ENCODE results near the gene PSD2.

DNA sequence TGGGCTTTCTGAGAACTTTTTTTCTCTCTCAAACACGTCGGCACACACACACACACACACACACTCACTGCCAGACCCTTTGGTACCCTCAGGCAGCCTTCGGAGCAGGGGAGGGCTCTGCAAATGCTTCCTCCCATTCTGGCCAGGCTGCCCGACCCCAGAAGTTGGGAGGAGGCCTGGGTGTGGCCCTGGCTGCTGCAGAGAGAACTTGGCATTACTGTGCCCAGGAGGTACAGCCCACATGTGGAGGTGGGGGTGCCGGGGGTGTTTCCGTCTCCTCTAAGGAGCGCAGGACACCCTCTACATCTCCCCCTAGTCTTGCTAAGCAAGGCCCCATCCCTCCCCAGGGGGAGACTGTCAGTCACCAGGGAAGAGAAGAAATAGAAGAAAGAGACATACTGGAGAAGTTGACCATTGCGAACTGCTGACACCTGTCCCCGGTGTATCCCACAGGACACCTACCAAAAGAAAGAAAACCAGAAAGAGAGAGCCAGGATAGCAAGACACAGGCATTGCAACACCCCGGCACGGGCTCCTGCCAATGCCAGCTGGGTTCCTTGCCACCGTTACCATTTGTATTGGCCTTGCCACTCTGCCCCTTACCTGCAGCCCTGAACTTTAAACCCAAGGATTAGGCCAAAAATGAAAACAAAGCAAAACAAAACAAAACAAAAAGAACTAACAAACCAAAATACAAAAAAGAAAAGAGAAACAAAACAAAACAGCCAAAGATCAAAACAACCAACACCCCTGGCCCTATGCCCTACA is 69.3 kb downstream of the PSD2 start:
- TF ChIP-seq POLR2AphosphoS5 (IDR thresholded peaks at IDR 0.05) (no peak), EP300 (IDR thresholded peaks at IDR 0.05) (no peak), POLR2A (IDR thresholded peaks at IDR 0.05) (no peak)
- TF ChIP-seq, protein P1, sequence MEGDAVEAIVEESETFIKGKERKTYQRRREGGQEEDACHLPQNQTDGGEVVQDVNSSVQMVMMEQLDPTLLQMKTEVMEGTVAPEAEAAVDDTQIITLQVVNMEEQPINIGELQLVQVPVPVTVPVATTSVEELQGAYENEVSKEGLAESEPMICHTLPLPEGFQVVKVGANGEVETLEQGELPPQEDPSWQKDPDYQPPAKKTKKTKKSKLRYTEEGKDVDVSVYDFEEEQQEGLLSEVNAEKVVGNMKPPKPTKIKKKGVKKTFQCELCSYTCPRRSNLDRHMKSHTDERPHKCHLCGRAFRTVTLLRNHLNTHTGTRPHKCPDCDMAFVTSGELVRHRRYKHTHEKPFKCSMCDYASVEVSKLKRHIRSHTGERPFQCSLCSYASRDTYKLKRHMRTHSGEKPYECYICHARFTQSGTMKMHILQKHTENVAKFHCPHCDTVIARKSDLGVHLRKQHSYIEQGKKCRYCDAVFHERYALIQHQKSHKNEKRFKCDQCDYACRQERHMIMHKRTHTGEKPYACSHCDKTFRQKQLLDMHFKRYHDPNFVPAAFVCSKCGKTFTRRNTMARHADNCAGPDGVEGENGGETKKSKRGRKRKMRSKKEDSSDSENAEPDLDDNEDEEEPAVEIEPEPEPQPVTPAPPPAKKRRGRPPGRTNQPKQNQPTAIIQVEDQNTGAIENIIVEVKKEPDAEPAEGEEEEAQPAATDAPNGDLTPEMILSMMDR (IDR thresholded peaks at IDR 0.05): no peak
